Lower lobe of right lung (tissue), 2 donors: ENCODE data around the gene GLTP. TPM values are rescaled to one million over a fixed set of nuclear protein-coding genes. Genes with fewer than 3 reads are reported as not detected.

Experiments
- ATAC-seq, 2 donors: fragments of 200-7000 bp; cut with Tn5 transposase; one replicate each; pipeline ENCODE4 v1.9.1; 2020 to 2022; ENCODE audit warnings: mild to moderate bottlenecking in 2 of 2, moderate library complexity in 2 of 2
- DNase-seq: peaks from one replicate; pipeline ENCODE4 v3.0.0-alpha.2; 2020
- H3K27ac ChIP-seq: fragments of 200-600 bp; one replicate; pipeline ENCODE4 v1.8.0; 2022
- H3K27me3 ChIP-seq: fragments of 200-600 bp; one replicate; pipeline ENCODE4 v1.8.0; 2022; ENCODE audit warnings: low read depth
- H3K36me3 ChIP-seq: fragments of 200-600 bp; one replicate; pipeline ENCODE4 v1.8.0; 2022; ENCODE audit warnings: mild to moderate bottlenecking
- H3K4me1 ChIP-seq: fragments of 200-600 bp; one replicate; pipeline ENCODE4 v1.8.0; 2022
- H3K4me3 ChIP-seq: fragments of 200-600 bp; one replicate; pipeline ENCODE4 v1.8.0; 2022; ENCODE audit warnings: mild to moderate bottlenecking
- H3K9me3 ChIP-seq: fragments of 200-600 bp; one replicate; pipeline ENCODE4 v1.8.0; 2022
- intact Hi-C: fragments of 100-400 bp; cut with DNase I; formaldehyde crosslinking; loops from one replicate; pipeline ENCODE4 v1.11.0; 2022
- total RNA-seq: library from RNA; stranded (reverse); fragmentation: NEBNext Ultra II Directional; extraction: Animal tissue kit (Norgen Biotek cat#: 25700); gene quantifications from one replicate; pipeline ENCODE4 v1.2.1, GENCODE V29; 2021
- TF ChIP-seq, protein P1 (sequence below): fragments of 200-600 bp; IDR thresholded peaks from one replicate; pipeline ENCODE4 v1.8.0; 2022; ENCODE audit warnings: antibody characterized with exemption, mild to moderate bottlenecking
- donor health status: DM: no; HTN: yes; CAD: no; lungs with severe emphysema.

Gene GLTP
- total RNA-seq, 1 donor from 2014 or later: 45.3 TPM

DNA sequence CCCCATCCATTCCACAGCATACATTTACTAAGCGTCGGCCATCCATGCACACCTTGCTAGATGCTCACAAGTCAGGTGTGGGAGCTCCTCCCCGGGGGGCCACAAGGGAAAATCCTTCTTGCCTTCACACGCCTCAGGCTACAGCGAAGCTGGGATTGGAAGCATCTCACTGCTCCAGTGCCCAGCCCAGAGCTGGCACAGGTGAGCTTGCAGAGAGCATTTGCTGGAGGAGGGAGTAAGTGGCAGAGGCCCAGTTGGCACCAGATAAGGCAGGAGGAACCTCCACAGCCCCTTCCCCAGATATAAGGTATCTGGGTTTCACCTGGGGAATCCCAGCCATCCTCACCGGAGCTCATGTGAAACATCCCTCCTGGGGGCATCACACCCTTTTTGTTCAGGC is 49.0 kb downstream of the GLTP start:
- no peak overlapping the region for H3K27ac ChIP-seq
- intact Hi-C loops: no loop called here
- H3K36me3 ChIP-seq: no peaks in the 10 kb centered on the region
- TF ChIP-seq, protein P1, sequence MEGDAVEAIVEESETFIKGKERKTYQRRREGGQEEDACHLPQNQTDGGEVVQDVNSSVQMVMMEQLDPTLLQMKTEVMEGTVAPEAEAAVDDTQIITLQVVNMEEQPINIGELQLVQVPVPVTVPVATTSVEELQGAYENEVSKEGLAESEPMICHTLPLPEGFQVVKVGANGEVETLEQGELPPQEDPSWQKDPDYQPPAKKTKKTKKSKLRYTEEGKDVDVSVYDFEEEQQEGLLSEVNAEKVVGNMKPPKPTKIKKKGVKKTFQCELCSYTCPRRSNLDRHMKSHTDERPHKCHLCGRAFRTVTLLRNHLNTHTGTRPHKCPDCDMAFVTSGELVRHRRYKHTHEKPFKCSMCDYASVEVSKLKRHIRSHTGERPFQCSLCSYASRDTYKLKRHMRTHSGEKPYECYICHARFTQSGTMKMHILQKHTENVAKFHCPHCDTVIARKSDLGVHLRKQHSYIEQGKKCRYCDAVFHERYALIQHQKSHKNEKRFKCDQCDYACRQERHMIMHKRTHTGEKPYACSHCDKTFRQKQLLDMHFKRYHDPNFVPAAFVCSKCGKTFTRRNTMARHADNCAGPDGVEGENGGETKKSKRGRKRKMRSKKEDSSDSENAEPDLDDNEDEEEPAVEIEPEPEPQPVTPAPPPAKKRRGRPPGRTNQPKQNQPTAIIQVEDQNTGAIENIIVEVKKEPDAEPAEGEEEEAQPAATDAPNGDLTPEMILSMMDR: no peak
- DNase-seq (no peak), ATAC-seq (no peak)
- no peak overlapping the region for H3K4me3 ChIP-seq
- peaks cover 4% of the 10 kb centered on the region for H3K4me1 ChIP-seq
- no peaks in the 10 kb centered on the region for H3K9me3 ChIP-seq
- H3K27me3 ChIP-seq: peaks cover 31% of the 10 kb centered on the region

DNA sequence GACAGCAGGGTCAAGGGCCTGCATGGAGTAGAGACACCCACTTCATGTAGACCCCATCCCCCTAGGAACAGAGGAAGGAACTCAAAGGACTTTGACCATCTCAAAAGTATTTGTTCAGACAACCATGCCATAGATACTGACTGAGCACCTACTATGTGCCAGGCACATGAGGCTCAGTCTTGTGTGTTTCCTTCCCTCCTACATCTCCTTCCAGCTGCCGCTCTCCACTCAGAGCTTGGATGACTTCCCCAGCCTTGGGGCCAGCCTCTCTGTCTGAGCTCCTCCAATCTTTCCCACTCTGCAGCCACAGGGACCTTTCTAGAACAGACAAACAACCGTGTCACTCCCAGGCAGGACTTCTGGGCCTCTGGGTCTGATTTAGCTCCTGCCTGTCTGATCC is 49.6 kb downstream of the GLTP start:
- Histone ChIP-seq H3K36me3 (no peaks in the 10 kb centered on the region), H3K9me3 (no peaks in the 10 kb centered on the region), H3K4me1 (peaks cover 4% of the 10 kb centered on the region), H3K4me3 (no peak overlapping the region), H3K27me3 (peaks cover 31% of the 10 kb centered on the region), H3K27ac (no peak overlapping the region)
- TF ChIP-seq, protein P1: no peak
- intact Hi-C loops: no loop called here
- ATAC-seq (no peak), DNase-seq (no peak)

DNA sequence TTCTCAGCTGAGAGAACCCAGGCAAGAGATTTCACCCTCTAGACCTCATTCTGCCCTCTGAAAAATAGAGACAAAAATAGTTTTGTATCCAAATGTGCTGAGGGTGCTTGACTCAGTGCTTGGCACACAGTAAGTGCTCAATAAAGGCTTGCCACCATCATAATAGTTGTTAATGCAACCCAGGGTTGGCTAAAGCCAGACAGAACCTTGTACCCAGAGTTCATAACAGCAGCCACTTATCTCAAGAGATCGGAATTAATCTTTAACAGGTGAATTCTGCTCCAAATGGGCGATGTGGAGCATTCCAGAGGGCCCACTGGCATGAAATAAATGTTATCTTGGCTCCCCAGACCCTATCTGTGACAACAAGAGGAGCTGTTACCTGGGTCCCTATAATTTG is 50.1 kb downstream of the GLTP start:
- Histone ChIP-seq H3K27ac (no peak overlapping the region), H3K4me3 (no peak overlapping the region), H3K36me3 (no peaks in the 10 kb centered on the region), H3K27me3 (peaks cover 31% of the 10 kb centered on the region), H3K9me3 (no peaks in the 10 kb centered on the region), H3K4me1 (peaks cover 4% of the 10 kb centered on the region)
- ATAC-seq: no peak
- no peak for DNase-seq
- intact Hi-C loops: no loop called here
- TF ChIP-seq, protein P1: no peak

DNA sequence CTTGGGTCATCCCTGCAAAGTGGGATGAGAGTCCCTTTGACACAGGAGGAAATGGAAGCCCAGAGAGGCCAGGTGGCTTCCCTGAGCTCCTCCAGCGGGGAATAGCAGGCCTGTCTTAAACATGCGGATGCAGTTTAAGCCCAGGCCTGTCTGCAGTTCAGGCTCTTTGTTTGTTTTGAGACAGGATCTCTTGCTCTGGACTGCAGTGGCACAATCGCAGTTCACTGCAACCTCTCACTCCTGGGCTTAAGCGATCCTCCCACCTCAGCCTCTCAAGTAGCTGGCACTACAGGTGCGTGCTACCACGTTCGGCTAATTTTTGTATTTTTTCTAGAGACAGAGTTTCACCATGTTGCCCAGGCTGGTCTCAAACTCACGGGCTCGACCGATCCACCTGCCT is 50.7 kb downstream of the GLTP start:
- no peak for DNase-seq
- Histone ChIP-seq H3K4me3 (no peak overlapping the region), H3K9me3 (no peaks in the 10 kb centered on the region), H3K27me3 (peaks cover 31% of the 10 kb centered on the region), H3K4me1 (peaks cover 4% of the 10 kb centered on the region), H3K27ac (no peak overlapping the region), H3K36me3 (no peaks in the 10 kb centered on the region)
- intact Hi-C loops: no loop called here
- ATAC-seq: no peak
- TF ChIP-seq, protein P1: no peak

DNA sequence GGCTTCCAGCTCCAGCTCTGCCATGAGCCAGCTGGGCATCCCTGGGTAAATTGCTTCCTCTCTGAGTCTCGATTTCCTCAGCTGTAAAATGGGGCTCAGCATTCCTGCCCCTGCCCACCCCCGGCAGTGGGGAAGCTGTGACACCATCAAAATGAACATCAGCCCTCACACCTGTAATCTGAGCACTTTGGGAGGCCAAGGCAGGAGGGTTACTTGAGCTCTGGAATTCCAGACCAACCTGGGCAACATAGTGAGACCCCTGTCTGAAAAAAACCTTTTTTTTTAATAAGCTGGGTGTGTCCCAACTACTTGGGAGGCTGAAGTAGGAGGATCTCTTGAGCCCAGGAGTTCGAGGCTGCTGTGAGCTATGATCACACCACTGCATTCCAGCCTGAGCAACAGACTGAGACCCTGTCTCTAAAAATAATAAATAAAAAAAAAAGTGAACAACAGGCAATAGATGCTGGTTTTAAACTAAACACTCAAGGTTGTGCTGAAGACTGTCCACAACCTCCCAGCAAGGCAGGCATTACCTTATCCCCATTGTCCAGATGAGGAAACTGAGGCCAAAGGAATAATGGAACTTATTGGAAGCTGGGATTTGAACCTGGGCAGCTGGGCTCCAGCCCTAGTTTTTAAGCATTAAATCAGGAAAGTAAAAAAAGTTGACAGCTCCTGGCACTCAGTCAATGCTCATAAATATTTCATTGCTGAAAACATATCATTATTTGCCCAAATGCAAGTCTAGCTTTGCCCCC is 51.4 kb downstream of the GLTP start:
- DNase-seq (no peak), ATAC-seq (no peak)
- Histone ChIP-seq H3K27me3 (peaks cover 31% of the 10 kb centered on the region), H3K4me3 (no peak overlapping the region), H3K4me1 (peaks cover 4% of the 10 kb centered on the region), H3K36me3 (no peaks in the 10 kb centered on the region), H3K9me3 (no peaks in the 10 kb centered on the region), H3K27ac (peak overlapping the region; percentile 72)
- intact Hi-C loops: no loop called here
- TF ChIP-seq, protein P1: no peak
